Right lobe of liver (tissue), 6 donors: ENCODE data around the gene CCL5. TPM values are rescaled to one million over a fixed set of nuclear protein-coding genes. Genes with fewer than 3 reads are reported as not detected.

Experiments used
- ATAC-seq, 4 donors: fragments of 200-7000 bp; cut with Tn5 transposase; one replicate each; pipeline ENCODE4 v1.9.1; 2020; ENCODE audit warnings: mild to moderate bottlenecking in 4 of 4, moderate library complexity in 4 of 4
- DNase-seq, 3 donors: peaks; one replicate each; pipeline ENCODE4 v3.0.0-alpha.2; 2020
- H3K27ac ChIP-seq, 3 donors: fragments of 200-600 bp; one replicate each; pipeline ENCODE4 v1.8.0; 2022
- H3K27me3 ChIP-seq, 2 donors: fragments of 200-600 bp; one replicate each; pipeline ENCODE4 v1.8.0; 2022
- H3K36me3 ChIP-seq, 4 donors: fragments of 200-600 bp; sonication (generic) in 1 of 4; one replicate each; pipeline versions ENCODE4 v1.5.1 to v1.8.0; 2017 to 2022; ENCODE audit warnings: control low read depth in 1 of 4
- H3K4me1 ChIP-seq, 4 donors: fragments of 200-600 bp; sonication (generic) in 1 of 4; one replicate each; pipeline versions ENCODE4 v1.5.1 to v1.8.0; 2017 to 2022; ENCODE audit warnings: control low read depth in 1 of 4
- H3K4me3 ChIP-seq, 3 donors: fragments of 200-600 bp; one replicate each; pipeline ENCODE4 v1.8.0; 2022
- H3K9me3 ChIP-seq, 4 donors: fragments of 200-600 bp; sonication (generic) in 1 of 4; one replicate each; pipeline versions ENCODE4 v1.5.1 to v1.8.0; 2017 to 2022; ENCODE audit warnings: control low read depth in 1 of 4
- CTCF ChIP-seq, 4 donors: fragments of 200-600 bp in 3 of 4; fragments of 450-650 bp in 1 of 4; IDR thresholded peaks; one replicate each; pipeline versions ENCODE4 v1.5.1 to v1.8.0; 2016 to 2022; ENCODE audit warnings: antibody characterized with exemption in 4 of 4, mild to moderate bottlenecking in 2 of 4
- POLR2A ChIP-seq: fragments of 450-650 bp; IDR thresholded peaks from one replicate; pipeline ENCODE4 v1.6.1; 2017; ENCODE audit warnings: antibody characterized with exemption, mild to moderate bottlenecking
- WGBS: methylation state at CpG from one replicate; pipeline ENCODE4 v1.1.6; 2018; ENCODE audit warnings: low coverage, low lambda C conversion rate; ENCODE audit not compliant: insufficient coverage; ENCODE audit errors: missing lambda C conversion rate; 5-methylcytosine and 5-hydroxymethylcytosine counted together
- intact Hi-C, 2 donors: fragments of 100-400 bp; cut with DNase I; formaldehyde crosslinking; loops; one replicate each; pipeline versions ENCODE4 v1.11.2 to v1.14.1; 2022
- total RNA-seq, 6 experiments: library from RNA; depleted of rRNA in 2 of 6; stranded (reverse); fragments of >200 nt in 2 of 6; fragmentation: NEBNext Ultra II Directional in 3 of 6; extraction: Animal tissue kit (Norgen Biotek cat#: 25700) in 3 of 6; gene quantifications; one replicate each; pipeline versions ENCODE4 v1.1.0 to v1.2.4, GENCODE V29; 2016 to 2023
- donor health status: DM: no; HTN: yes; CAD: no.
- donor health status: DM: no; HTN: no; CAD: no.
- donor health status: DM: no; HTN: no; CAD: no.
- donor health status: DM: no; HTN: yes; CAD: no.
- donor health status: DM: no; HTN: yes; CAD: no.

Gene CCL5
- total RNA-seq, 6 experiments from 2014 or later: 0.53 to 3.4 (median 2.5) TPM

DNA sequence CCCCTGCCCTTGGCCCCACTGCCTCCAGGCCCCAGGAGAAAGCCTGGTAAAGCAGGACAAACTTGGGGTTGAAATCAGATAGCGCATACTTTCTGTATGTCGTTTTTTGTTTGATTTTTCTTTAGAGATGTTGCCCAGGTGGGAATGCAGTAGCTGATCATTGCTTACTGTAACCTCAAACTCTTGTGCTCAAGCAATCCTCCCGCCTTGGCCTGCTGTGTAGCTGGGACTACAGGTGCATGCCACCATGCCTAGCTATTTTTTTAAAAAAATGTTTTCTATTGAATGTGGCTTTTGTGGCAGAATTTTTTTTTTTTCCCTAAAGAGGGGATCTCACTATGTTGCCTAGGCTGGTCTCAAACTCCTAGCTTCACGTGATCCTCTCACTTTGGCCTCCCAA is 11.1 kb upstream of the CCL5 start:
- TF ChIP-seq CTCF (IDR thresholded peaks at IDR 0.05) (no peak), POLR2A (no peak)
- Histone ChIP-seq H3K4me3 (no peak overlapping the region), H3K27ac (no peak overlapping the region), H3K36me3 (no peaks in the 10 kb centered on the region), H3K9me3 (no peaks in the 10 kb centered on the region), H3K27me3 (no peaks in the 10 kb centered on the region), H3K4me1 (peaks cover 0 to 6% (median 0%) of the 10 kb centered on the region in 4 donors)
- DNase-seq (no peak), ATAC-seq (no peak)
- WGBS: 84% methylated on average over 4 of the region's 4 CpGs
- intact Hi-C loops: no loop called here

GRCh38 chr17:35890774-35891155 is 10.6 kb upstream of the CCL5 start:
- WGBS: 82% methylated on average over 3 of the region's 4 CpGs
- intact Hi-C loops: no loop called here
- Histone ChIP-seq H3K27ac (no peak overlapping the region), H3K36me3 (no peaks in the 10 kb centered on the region), H3K9me3 (no peaks in the 10 kb centered on the region), H3K4me3 (no peak overlapping the region), H3K4me1 (peaks cover 0 to 6% (median 0%) of the 10 kb centered on the region in 4 donors), H3K27me3 (no peaks in the 10 kb centered on the region)
- TF ChIP-seq CTCF (IDR thresholded peaks at IDR 0.05) (no peak), POLR2A (no peak)
- DNase-seq (peak in 1 of 3 donors; percentile 57), ATAC-seq (peak; percentile 15 to 69 (median 56))

GRCh38 chr17:35889818-35890773 is 9.9 kb upstream of the CCL5 start:
- intact Hi-C loops: no loop called here
- Histone ChIP-seq H3K4me3 (no peak overlapping the region), H3K36me3 (no peaks in the 10 kb centered on the region), H3K27ac (peak overlapping the region in 1 of 3 donors; percentile 24), H3K9me3 (no peaks in the 10 kb centered on the region), H3K27me3 (no peaks in the 10 kb centered on the region), H3K4me1 (peaks cover 0 to 6% (median 0%) of the 10 kb centered on the region in 4 donors)
- no peak for TF ChIP-seq POLR2A
- no peak for TF ChIP-seq CTCF (IDR thresholded peaks at IDR 0.05)
- ATAC-seq: peak in 3 of 4 donors; percentile 47 to 85 (median 53)
- peak in 1 of 3 donors; percentile 45 for DNase-seq
- WGBS: 65% methylated on average over 2 of the region's 2 CpGs

DNA sequence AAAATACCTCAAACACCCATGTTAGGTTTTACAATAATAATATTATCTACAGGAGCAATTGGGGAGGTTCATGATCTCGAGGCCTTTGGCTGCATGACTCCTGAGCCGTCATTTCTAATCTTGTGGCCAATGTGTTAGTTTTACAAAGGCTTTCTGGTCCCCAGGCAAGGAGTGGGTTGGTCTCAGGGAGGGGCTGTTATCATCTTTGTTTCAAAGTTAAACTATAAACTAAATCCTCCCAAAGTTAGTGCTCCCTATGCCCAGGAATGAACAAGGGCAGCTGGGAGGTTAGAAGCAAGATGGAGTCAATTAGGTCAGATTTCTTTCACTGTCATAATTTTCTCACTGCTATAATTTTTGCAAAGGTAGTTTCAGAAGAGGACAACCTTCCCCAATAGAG is 9.1 kb upstream of the CCL5 start:
- no peak overlapping the region for H3K27ac ChIP-seq
- H3K9me3 ChIP-seq: no peaks in the 10 kb centered on the region
- 63% methylated on average over 2 of the region's 2 CpGs for WGBS
- intact Hi-C loops: no loop called here
- H3K36me3 ChIP-seq: no peaks in the 10 kb centered on the region
- peaks cover 0 to 6% (median 0%) of the 10 kb centered on the region in 4 donors for H3K4me1 ChIP-seq
- peak in 2 of 4 donors; percentile 18 to 31 for ATAC-seq
- TF ChIP-seq POLR2A (no peak), CTCF (IDR thresholded peaks at IDR 0.05) (no peak)
- H3K4me3 ChIP-seq: no peak overlapping the region
- no peak for DNase-seq
- H3K27me3 ChIP-seq: no peaks in the 10 kb centered on the region
